COLO668 (cell line): Measurements from ENCODE around the gene DDX42.
"Not testable (repeated sequence)": the region's sequence is repeated elsewhere in the genome, so short reads cannot be mapped to it uniquely, and the experiment has no call there.

Experiments
- DNase-seq: peaks from one replicate; lab custom pipeline; 2025; ENCODE audit not compliant: unreplicated experiment; lab: John Stamatoyannopoulos, UW

DDX42 gene

DNA sequence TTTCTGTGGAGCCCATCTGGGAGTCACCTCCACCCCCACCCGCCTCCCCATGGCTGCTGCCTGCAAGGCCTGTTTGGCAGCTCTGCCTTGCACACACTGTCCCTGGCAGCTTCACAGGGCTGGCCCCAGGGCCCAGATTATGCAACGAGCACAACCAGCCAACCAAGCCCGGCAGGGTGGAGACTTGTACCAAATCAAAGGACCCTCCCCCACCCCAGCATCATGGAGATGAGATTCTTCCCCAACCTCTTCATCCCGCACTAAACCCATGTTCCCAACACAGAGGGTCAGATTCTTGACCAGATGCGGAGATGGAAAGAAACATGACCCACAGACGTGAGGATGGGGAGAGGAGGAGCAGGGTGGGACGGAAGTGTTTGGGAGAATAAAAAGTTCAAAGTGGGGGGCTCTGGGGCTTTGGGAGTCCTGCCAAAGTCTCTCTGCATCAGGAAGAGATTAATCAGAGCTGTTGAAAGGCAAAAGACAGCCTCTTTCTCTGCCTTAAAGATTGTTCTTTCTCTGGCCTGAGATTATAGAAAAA is 64.7 kb downstream of the DDX42 start:
- peak; percentile 18 for DNase-seq

DNA sequence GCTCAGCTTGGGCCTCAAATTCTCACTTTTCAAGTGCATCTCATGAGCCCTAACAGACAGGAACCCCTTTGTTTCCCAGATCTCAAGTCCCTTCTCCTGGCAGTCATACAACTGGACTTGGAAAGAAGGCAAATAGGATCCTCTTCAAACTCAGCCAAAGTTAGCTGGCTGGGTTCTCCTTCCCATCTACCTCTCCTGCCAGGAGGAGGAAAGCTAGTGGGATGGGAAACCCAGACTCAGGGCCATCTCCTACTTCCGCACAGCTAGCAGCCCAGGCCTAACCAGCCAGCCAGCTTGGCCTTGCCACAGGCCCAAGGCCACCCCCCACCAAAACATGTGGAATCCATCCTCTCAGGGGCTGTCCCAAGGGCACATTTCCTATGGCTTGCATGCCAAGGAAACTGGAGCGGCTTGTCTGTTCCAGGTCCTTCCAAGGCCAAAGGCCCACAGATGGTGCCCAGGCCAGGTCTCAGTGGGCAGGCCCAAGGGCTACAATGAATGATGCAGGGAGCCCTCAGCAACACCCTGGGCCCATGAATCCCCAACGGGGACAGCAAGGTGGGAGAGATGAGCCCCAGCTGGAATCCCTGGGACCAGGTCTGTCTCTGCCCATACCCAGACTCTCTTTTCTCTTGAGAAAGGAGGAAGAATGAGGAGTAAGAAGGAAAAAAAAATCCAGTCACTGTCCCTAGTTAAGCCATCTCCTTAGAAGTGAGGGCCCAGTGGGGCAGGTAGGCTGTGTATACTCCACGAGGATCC is 66.8 kb downstream of the DDX42 start:
- no peak for DNase-seq

DNA sequence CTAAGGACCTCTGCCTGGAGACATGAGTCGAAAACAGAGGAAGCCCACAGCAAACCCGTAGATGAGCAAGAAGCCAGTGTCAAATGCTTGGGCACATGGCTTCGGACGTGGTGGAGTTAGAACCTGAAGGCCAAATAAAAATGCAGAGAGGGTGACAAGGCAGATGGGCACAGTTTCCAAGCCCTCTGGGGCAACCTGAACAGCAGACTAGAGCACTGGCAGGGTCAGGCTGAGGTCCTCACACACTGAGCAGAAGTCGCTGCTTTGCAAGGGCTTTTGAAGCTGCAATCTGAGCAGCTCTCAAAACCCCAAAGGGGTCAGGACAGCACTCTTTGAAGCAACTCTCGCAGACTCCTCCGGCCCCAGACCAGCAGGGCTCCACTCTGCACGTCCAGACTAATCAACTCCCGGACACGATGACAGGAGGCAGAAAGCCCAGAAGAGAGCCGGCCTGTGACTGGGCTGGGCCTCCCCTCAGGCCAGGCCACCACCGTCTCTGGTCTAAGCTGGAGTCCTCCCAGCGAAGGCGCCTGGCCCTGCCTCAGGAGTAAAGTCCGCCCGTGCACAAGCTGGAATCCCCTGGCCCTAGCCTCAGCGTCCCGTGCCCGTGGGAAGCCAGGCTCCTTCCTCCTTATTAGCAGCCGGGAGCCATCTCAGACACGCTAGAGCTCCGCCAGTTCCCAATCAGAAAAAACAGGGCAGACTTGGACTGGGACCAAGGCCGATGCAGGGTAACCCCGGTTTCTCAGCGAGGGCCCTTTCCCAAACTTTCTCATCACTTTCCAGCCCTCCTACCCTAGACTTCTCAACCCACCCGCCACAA is 67.6 kb downstream of the DDX42 start:
- DNase-seq: peak; percentile 15

DNA sequence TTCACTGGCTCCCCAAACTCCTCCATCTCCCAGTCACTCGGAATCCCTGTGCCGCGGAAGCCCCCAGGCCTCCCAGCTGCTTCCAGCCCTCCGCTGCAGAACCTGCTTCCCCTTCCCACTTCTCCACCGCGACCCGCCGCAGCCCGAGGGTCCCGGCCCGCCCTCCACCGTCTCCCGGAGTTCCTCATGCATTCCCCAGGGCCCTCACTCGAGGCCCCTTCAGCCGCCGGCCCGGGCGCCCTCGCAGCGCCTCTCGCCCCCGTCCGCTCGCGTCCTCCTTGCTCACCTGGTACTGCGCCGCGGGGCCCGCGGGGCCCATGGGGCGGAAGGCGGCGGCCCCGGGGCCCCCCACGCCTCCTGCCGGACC is 68.2 kb downstream of the DDX42 start:
- peak; percentile 69 for DNase-seq

DNA sequence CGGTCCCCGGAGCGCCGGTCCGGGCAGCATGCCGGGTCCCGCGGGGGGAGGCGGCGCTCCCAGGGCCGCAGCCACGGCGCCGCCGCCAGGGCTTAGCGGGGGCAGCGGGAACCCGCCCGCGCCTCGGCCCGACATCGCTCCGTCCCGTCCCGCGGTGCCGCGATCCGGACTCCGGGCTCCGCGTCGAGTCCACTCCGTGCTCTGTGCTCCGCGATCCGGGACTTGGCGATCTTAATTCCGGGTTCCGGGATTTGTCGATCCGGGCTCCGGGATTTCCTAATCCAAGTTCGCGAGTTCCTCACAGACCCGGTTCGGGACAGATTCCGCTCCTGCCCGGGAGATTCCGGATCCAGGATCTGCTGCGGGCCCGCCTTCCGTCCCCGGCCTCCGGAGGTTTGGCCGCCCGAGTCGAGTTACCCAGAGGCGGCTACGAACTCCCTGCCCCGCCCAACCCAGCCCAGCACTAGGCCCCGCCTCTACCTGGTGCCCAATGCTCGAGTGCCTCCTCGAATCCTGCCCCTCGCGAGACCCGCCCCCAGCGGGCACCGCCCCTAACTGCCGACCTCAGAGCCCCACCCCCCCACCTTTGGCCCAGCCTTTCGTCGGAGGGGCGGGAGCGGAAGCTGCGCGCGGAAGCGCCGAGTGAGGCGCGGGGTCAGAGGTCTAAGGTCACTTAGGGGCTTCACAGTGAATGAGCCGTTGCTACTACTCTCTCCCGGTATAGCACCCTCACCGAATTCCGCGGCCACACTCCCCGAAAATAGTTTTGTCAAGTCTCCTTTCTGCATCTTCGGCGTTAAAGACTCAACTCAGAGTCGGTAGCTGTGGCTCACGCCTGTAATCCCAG is 68.8 kb downstream of the DDX42 start, which contains the start of gene SMARCD2:
SMARCD2 (minus strand) TSS at position 146 of the 847 bp plus-strand sequence; CDS start at position 135, 11 bp downstream.
- DNase-seq: peak; percentile 96

DNA sequence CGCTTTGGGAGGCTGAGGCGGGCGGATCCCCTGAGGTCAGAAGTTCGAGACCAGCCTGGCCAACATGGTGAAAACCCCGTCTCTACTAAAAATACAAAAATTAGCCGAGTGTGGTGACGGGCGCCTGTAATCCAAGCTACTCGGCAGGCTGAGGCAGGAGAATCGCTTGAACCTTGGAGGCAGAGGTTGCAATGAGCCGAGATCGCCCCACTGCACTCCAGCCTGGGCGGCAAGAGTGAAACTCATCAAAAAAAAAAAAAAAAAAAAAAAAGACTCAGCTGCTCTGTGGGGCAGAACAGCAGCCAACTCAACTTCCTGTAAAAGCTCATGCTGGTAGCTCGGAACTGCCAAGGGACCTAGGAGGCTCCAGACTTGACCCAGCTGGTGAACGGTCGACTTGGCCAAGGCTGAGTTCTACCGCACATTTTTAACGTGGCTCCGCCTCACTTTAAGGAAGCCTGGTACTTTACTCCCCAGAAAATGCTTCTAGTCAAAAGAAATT is 69.5 kb downstream of the DDX42 start:
- not testable (repeated sequence) for DNase-seq

DNA sequence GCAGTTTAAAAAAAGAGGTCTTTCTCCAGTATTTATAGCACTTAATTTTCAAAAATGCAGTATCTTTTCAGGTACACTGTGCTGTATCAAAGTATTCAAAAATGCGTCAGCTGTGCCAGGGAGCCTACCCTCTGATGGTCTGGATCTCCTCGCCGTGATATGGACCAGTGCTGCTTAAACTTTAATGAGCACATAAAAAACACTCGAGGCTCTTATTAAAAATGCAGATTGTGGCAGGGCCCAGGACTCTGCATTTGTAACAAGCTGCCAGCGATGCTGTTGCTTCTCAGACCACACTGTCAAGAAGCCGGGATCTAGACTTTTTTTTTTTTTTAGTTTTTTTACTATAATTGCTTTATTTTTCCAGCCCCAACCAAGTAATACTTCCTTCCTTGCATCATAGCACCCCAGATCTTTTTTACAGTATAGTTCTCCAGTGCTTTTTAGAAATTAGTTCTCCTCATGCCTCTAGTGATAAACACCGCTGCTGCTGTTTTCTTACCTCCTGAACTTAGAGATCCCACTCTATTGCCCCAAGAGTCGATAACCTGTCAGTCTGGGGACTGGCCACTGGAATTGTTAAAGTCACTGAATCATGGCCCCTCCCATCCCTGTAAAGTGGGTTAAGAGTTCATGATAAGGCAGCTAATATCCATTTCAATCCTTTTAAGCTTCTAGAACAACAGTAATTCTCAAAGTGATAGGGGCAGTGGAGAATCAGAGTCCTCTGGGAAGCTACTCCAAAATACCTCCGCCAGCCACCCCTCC is 70.1 kb downstream of the DDX42 start:
- no peak for DNase-seq

DNA sequence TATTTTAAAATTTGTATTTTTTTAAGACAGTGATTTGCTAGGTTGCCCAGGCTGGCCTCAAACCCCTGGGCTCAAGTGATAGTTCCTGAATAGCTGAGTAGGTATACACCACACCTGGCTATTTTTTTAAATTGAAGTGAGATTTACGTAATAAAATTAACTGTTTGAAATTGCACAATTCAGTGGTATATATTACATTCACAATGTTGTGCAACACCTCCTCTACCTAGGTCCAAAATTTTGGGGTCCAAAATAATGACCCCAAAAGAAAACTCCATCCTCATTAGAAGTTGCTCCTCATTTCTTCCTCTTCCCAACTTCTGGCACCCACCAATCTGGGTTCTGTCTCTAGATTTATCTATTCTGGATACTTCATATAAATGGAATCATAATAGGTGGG is 71.5 kb downstream of the DDX42 start:
- no peak for DNase-seq

DNA sequence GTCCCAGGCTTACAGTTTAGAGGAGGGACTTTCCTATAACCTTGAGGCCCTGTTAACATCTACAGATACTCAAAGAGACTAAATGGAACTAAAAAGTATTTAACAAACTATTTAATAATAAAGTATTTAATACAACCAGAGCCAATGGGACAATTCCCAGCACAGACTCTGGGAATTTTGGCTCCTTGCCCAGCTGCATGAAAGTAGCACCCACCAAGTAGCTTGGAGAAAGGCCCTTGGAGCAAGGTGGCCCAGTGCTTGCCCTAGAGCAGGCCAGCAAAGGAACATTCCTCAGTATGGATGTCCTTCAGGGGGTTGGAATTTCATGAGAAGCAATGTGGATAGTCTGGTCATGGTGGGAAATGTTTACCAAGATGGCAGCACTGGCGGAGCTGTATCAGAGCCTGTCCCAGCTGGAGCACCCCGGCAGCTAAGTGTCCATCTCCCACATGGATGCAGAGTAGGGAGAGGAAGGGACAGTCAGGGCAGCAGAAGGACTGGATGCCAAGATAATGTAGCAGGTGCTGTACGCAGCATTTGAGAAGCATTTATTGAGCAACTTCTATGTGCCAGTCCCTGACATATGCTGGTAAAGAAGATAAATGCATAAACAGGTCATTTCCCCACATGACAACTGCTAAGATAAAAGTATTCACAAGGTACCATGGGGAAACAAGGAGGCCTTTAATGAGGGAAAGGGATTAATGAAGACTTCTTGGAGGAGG is 73.7 kb downstream of the DDX42 start:
- DNase-seq: no peak

DNA sequence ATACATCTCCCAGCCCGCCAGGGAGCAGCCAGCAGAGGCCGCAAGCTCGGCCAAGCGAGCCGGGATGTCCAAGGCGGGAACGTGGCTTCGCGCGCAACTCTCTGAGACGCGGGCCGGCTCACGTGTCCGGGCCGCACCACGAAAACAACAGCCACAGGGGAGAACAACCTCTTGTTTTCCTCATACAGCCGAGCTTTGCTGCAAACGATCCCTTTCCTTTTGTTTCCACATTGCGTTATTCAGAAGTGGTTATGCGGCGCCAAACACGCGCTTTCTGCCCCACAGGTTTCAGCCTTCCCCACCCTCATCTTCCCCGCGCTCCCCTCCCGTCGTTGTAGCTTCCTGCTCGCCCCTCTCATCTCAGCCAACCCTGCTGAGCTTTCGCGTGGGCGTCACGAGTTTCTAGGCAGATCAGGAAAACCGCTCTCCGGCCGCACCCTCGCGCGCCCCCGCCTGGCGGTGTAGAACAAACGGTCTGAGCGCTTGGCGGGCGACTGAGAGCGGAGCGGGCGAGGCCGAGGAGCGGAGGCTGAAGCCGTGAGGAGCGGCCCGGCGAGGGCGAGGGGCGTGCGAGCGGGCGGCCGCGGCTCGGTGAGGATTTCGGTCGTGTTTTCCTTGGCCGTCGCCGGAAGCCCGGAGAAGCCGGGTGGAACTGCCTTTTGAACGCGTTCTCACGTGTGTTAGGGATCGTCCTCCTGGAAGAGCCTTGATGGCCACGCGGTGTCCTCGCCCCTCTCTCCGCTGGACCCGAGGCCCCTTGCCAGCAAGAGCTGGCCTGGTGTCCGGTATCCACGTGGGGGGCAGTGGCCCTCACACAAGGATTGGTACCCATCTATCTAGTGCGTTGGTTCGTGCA is 75.1 kb downstream of the DDX42 start:
- DNase-seq: peak; percentile 84

DNA sequence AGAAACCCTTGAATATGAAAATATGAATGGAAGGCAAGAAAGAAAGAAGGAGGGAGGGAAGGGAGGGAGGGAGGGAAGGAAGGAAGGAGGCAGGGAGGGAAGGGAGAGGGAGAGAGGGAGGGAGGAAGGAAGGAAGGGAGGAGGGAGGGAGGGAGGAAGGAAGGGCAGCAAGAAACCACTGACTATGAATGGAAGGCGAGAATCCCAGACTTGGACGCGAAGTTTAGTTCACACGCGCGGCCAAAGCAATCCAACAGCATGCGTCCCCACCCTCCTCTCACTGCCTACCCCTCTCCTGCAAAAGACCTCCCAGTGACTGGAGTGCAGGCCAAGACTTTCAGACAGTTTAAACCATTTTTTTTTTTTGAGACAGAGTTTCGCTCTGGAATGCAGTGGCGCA is 76.4 kb downstream of the DDX42 start:
- no peak for DNase-seq

DNA sequence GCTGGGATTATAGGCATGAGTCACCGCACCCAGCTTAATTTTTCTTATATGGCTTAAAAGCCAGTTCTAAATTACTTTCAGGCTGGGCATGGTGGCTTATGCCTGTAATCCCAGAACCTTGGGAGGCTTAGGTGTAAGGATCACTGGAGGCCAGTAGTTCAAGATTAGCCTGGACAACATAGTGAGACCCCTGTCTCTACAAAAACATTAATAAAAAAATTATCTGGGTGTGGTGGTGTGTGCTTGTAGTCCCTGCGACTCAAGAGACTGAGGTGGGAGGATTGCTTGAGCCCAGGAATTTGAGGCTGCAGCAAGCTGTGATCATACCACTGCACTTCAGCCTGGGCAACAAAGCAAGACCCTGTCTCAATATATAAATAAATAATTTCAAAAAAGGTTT is 79.3 kb downstream of the DDX42 start:
- DNase-seq: no peak

DNA sequence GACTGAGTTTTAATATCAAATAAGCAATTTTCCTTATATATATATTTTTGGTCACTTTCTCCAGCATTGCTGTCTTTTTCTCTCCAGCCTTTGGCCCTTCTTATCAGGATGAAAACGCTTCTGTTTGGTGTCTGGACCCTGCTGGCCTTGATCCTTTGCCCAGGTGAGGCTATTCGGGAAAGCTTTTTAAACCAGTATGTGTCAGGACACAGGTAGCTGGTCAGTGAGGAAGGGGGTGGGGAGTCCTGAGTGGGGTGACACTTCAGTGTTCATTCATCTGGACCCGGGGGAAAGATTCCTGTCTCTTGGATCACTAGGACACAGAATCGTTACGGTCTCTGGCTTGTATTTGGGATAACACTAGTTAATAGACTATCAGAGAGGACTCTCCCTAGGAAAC is 80.7 kb downstream of the DDX42 start:
- no peak for DNase-seq

DNA sequence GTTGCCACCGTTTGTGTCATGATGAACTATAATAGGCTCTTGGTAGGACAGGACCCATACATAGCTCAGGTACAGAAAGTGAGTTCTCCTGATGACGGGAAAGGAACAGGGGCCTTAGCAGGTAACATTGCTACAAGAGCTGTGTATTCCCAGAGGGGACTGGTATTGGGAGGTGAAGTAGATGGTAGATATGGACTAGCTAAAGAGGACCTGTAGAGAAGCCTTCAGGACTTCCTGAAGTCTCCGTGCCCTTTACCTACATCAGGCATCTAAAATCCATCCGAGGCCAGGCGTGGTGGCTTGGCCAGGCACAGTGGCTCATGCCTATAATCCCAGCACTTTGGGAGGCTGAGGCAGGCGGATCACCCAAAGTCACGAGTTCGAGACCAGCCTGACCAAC is 81.2 kb downstream of the DDX42 start:
- no peak for DNase-seq

DNA sequence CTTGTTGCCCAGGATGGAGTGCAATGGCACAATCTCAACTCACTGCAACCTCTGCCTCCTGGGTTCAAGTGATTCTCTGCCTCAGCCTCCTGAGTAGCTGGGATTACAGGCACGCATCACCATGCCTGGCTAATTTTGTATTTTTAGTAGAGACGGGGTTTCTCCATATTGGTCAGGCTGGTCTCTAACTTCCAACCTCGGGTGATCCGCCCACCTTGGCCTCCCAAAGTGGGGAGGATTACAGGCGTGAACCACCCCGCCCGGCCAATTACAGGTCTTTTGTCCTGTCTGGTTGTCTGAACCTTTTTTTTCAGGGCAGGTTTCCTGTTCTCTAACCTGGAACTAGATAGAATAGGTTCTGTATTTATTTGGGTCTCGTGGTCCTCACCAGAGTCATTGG is 82.5 kb downstream of the DDX42 start:
- not testable (repeated sequence) for DNase-seq

DNA sequence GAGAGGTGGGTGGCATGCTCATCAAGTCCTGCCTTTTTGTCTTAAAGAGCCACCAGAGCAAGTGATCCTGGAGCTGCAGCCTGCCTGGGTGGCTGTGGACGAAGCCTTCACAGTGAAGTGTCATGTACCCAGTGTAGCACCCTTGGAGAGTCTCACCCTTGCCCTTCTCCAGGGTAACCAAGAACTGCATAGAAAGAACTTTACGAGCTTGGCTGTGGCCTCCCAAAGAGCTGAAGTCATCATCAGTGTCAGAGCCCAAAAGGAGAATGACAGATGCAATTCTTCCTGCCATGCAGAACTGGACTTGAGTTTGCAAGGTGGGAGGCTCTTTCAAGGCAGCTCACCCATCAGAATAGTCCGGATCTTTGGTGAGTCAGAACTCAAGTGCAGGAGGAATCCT is 85.3 kb downstream of the DDX42 start:
- no peak for DNase-seq

DNA sequence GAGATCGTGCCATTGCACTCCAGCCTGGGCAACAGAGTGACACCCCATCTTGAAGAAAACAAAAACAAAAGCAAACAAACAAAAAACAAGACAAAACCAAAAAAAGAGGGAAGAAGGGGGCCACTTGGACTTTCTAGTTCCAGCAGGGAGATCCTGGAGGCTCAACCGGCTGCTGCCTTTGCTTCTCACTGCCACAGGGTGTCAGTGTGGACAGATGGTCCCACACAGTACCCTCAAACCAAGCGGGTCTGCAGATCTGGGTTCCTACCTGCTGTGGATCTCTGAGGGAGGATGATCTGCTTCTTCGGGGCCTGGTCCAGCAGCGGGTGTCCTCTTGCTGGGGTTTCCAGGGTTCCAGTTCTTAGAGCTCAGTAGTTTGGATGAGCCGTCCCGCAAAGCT is 92.7 kb downstream of the DDX42 start:
- DNase-seq: not testable (repeated sequence)
